Caco-2 (cell line): ENCODE data around the gene C16orf90. TPM values are rescaled to one million over a fixed set of nuclear protein-coding genes. Genes with fewer than 3 reads are reported as not detected.

ENCODE experiments used
- BruUV-seq: library from RNA; stranded (reverse); fragments of 400-500 nt; replicated peaks from 2 replicates; lab custom pipeline; 2021; lab: Mats Ljungman, UMichigan
- CTCF ChIA-PET: fragments of 300-600 bp; sonication (Branson Sonifier 250); formaldehyde crosslinking; loops from one replicate; lab custom pipeline; 2022; ENCODE audit warnings: antibody characterized with exemption; lab: Charles Lee
- POLR2A ChIA-PET: fragments of 300-600 bp; sonication (Branson Sonifier 250); formaldehyde crosslinking; loops from one replicate; lab custom pipeline; 2022; ENCODE audit warnings: antibody characterized with exemption; lab: Charles Lee
- DNase-seq, 2 experiments: peaks; one replicate each; pipeline versions ENCODE4 v3.0.0 to v3.0.0-alpha.2; 2020 to 2022
- H3K27me3 ChIP-seq: replicated peaks from 2 replicates; pipeline ENCODE4 v1.6.0; 2011; ENCODE audit warnings: low read length; ENCODE audit not compliant: control insufficient read depth, insufficient read depth
- H3K36me3 ChIP-seq: 2 replicates; pipeline ENCODE4 v1.5.1; 2011; ENCODE audit warnings: low read length; ENCODE audit not compliant: control insufficient read depth, insufficient read depth
- H3K4me1 ChIP-seq: fragments of 250-450 bp; sonication (Bioruptor Pico); 2 replicates; pipeline ENCODE4 v1.5.1; 2020; ENCODE audit warnings: mild to moderate bottlenecking
- H3K4me3 ChIP-seq: 2 replicates; pipeline ENCODE4 v1.5.1; 2011; ENCODE audit warnings: low read depth, mild to moderate bottlenecking, control low read depth, low read length
- H3K9me3 ChIP-seq: fragments of 250-450 bp; sonication (Bioruptor Pico); 2 replicates; pipeline ENCODE4 v1.5.1; 2020; ENCODE audit warnings: mild to moderate bottlenecking, moderate library complexity
- H3K27ac Mint-ChIP-seq: one replicate; pipeline ENCODE4 v1.8.0; 2022; ENCODE audit warnings: mixed read lengths; ENCODE audit not compliant: unreplicated experiment
- H3K27me3 Mint-ChIP-seq: one replicate; pipeline ENCODE4 v1.8.0; 2022; ENCODE audit warnings: mixed read lengths; ENCODE audit not compliant: insufficient read depth, unreplicated experiment
- H3K36me3 Mint-ChIP-seq: one replicate; pipeline ENCODE4 v1.8.0; 2022; ENCODE audit warnings: mild to moderate bottlenecking, mixed read lengths; ENCODE audit not compliant: insufficient read depth, unreplicated experiment
- H3K4me1 Mint-ChIP-seq: one replicate; pipeline ENCODE4 v1.8.0; 2022; ENCODE audit warnings: low read depth, mixed read lengths; ENCODE audit not compliant: unreplicated experiment
- H3K4me3 Mint-ChIP-seq: one replicate; pipeline ENCODE4 v1.8.0; 2022; ENCODE audit warnings: mild to moderate bottlenecking, moderate library complexity, mixed read lengths; ENCODE audit not compliant: unreplicated experiment
- H3K9me3 Mint-ChIP-seq: one replicate; pipeline ENCODE4 v1.8.0; 2022; ENCODE audit warnings: mixed read lengths; ENCODE audit not compliant: unreplicated experiment
- CTCF ChIP-seq, 2 experiments: fragments of 200-600 bp in 1 of 2; IDR thresholded peaks; 1 replicate in 1 of 2; 2 replicates in 1 of 2; pipeline versions ENCODE4 v1.5.1 to v1.8.0; 2011 to 2022; ENCODE audit warnings: antibody characterized with exemption in 1 of 2, control low read depth in 1 of 2, inconsistent platforms in 1 of 2, low read depth in 1 of 2, low read length in 1 of 2, mild to moderate bottlenecking in 1 of 2, moderate library complexity in 1 of 2; ENCODE audit not compliant: insufficient read depth in 1 of 2, severe bottlenecking in 1 of 2, unreplicated experiment in 1 of 2
- intact Hi-C: fragments of 100-400 bp; cut with micrococcal nuclease; formaldehyde crosslinking; loops from one replicate; pipeline ENCODE4 v1.10.0; 2022; ENCODE audit not compliant: unreplicated experiment
- total RNA-seq: library from RNA; stranded (reverse); gene quantifications from 2 replicates; pipeline ENCODE4 v1.2.3, GENCODE V29; 2022

Gene C16orf90
- total RNA-seq, 1 experiment from 2014 or later: not detected

GRCh38 chr16:3485097-3485745 lies 10.1 kb downstream of the C16orf90 start:
- no peaks in the 10 kb centered on the region for H3K4me1 Mint-ChIP-seq
- no peaks in the 10 kb centered on the region for H3K4me1 ChIP-seq
- peaks cover 67% of the 10 kb centered on the region for H3K36me3 Mint-ChIP-seq
- intact Hi-C loops: no loop called here
- H3K27me3 ChIP-seq: no peaks in the 10 kb centered on the region
- H3K27me3 Mint-ChIP-seq: no peaks in the 10 kb centered on the region
- H3K4me3 Mint-ChIP-seq: no peak overlapping the region
- ChIA-PET POLR2A (no interaction called here), CTCF (interaction anchor here (0.5 to 1.1 kb wide), 2 partner anchors 11 to 42 kb away, joined by 3 to 5 read pairs; partner anchors contain the start of genes NAA60 and ZNF597)
- H3K9me3 ChIP-seq: no peaks in the 10 kb centered on the region
- DNase-seq: no peak
- H3K36me3 ChIP-seq: peaks cover 4% of the 10 kb centered on the region
- no peaks in the 10 kb centered on the region for H3K9me3 Mint-ChIP-seq
- TF ChIP-seq CTCF (IDR thresholded peaks at IDR 0.05; ENCODE audit: insufficient read depth in 1 of 2, low read depth in 1 of 2, low read length in 1 of 2, severe bottlenecking in 1 of 2, unreplicated experiment in 1 of 2): no peak
- H3K4me3 ChIP-seq: no peak overlapping the region
- BruUV-seq: no TSS peak
- H3K27ac Mint-ChIP-seq: no peak overlapping the region

GRCh38 chr16:3484318-3485096 lies 10.8 kb downstream of the C16orf90 start:
- no TSS peak for BruUV-seq
- H3K9me3 Mint-ChIP-seq: no peaks in the 10 kb centered on the region
- no peaks in the 10 kb centered on the region for H3K4me1 Mint-ChIP-seq
- Histone ChIP-seq H3K36me3 (peaks cover 4% of the 10 kb centered on the region), H3K27me3 (no peaks in the 10 kb centered on the region), H3K4me3 (no peak overlapping the region), H3K9me3 (no peaks in the 10 kb centered on the region), H3K4me1 (no peaks in the 10 kb centered on the region)
- H3K27ac Mint-ChIP-seq: no peak overlapping the region
- DNase-seq: no peak
- no peaks in the 10 kb centered on the region for H3K27me3 Mint-ChIP-seq
- no peak for TF ChIP-seq CTCF (IDR thresholded peaks at IDR 0.05; ENCODE audit: insufficient read depth in 1 of 2, low read depth in 1 of 2, low read length in 1 of 2, severe bottlenecking in 1 of 2, unreplicated experiment in 1 of 2)
- H3K4me3 Mint-ChIP-seq: no peak overlapping the region
- intact Hi-C loops: no loop called here
- CTCF ChIA-PET: interaction anchor here (0.5 kb wide), 1 partner anchor 41 kb away, joined by 5 read pairs; the partner anchor contains the start of genes NAA60 and ZNF597
- peaks cover 73% of the 10 kb centered on the region for H3K36me3 Mint-ChIP-seq
- POLR2A ChIA-PET: no interaction called here

GRCh38 chr16:3482659-3483241 lies 12.5 kb downstream of the C16orf90 start:
- Histone ChIP-seq H3K9me3 (no peaks in the 10 kb centered on the region), H3K4me1 (no peaks in the 10 kb centered on the region), H3K4me3 (no peak overlapping the region), H3K27me3 (no peaks in the 10 kb centered on the region), H3K36me3 (peaks cover 4% of the 10 kb centered on the region)
- intact Hi-C loops: no loop called here
- POLR2A ChIA-PET: no interaction called here
- BruUV-seq: no TSS peak
- DNase-seq: no peak
- no peak overlapping the region for H3K27ac Mint-ChIP-seq
- no peaks in the 10 kb centered on the region for H3K9me3 Mint-ChIP-seq
- CTCF ChIA-PET: interaction anchor here (0.5 kb wide), 1 partner anchor 730 kb away, joined by 9 read pairs; the partner anchor contains the start of gene SRRM2
- no peaks in the 10 kb centered on the region for H3K4me1 Mint-ChIP-seq
- no peaks in the 10 kb centered on the region for H3K27me3 Mint-ChIP-seq
- H3K36me3 Mint-ChIP-seq: peaks cover 80% of the 10 kb centered on the region
- no peak overlapping the region for H3K4me3 Mint-ChIP-seq
- no peak for TF ChIP-seq CTCF (IDR thresholded peaks at IDR 0.05; ENCODE audit: insufficient read depth in 1 of 2, low read depth in 1 of 2, low read length in 1 of 2, severe bottlenecking in 1 of 2, unreplicated experiment in 1 of 2)
